HG03280 (cell line): ENCODE data around the gene CCDC154.

Experiments used
- ATAC-seq: cut with Tn5 transposase; IDR thresholded peaks from one replicate; pipeline ENCODE4 v1.9.1; 2021; ENCODE audit warnings: mild to moderate bottlenecking, moderate library complexity; ENCODE audit not compliant: unreplicated experiment

CCDC154 gene

DNA sequence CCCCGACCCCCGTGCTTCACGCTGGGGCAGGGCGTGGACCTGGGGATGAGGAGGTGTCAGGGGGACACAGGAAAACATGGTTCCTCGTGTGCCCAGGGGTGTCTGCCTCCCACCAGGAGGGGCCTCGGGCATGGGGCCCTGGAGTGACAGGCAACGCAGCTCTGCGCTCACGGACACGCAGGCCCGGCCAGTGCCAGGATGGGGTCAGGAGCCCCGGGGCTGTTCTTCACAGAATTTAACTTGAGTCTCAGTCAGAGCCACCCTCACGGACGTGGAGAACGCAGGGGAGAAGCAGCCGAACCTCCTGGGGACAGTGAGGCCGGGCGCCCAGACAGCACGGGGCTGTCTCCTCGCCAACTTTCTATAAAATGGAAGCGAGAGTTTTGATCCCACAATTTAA is 46.6 kb downstream of the CCDC154 start:
- ATAC-seq = no peak

DNA sequence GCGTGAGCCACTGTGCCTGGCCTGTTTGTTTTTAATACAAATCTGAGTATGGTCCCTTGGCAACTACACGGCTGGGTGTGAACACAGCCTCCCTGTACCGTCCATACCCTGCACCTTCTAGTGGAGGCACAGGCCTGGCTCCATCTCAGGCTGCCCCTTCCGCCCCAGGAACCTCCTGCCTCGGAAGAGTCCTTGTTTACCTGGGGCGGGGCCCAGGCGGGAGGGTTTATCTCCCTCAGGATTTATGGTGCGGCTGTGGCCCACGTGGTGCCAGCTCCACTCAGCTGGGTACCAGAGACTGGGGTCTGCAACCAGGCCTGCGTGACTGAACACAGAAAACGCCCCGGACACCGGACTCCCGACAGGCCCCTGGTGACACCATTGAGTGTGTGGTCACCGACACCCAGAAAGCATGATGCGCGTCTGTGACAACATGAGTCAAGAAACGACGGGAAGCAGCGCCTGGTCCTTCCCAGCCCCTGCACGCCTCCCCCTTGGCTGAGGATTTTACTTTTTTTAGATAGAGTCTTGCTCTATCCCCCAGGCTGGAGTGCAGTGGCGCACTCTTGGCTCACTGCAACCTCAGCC is 48.8 kb downstream of the CCDC154 start:
- ATAC-seq = no peak

DNA sequence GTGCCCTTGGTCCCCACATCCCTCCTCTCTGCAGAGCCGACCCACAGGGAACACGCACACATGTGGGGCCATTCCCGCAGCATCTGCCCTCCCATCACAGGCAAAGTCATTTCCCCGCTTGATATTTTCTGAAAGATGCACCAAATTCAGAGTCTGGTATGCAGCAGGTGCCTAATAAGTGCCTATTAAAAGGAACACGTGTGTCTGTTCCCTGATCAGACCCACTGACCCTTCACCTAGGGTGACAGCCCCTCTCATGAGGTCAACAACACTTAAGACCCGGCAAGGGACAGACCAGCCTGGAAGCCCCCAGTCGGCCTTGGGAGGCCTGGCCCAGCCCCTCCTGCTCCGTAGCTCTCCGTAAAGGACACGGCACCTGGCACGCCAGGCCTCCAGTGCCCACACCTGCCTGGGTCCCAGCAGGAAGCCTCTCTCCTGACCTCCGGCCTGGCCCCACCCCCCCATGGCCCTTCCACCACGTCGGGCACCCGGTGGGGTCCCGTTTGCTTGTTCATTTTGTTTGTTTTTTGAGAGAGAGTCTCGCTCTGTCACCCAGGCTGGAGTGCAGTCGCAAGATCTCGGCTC is 49.9 kb downstream of the CCDC154 start:
- no peak for ATAC-seq

DNA sequence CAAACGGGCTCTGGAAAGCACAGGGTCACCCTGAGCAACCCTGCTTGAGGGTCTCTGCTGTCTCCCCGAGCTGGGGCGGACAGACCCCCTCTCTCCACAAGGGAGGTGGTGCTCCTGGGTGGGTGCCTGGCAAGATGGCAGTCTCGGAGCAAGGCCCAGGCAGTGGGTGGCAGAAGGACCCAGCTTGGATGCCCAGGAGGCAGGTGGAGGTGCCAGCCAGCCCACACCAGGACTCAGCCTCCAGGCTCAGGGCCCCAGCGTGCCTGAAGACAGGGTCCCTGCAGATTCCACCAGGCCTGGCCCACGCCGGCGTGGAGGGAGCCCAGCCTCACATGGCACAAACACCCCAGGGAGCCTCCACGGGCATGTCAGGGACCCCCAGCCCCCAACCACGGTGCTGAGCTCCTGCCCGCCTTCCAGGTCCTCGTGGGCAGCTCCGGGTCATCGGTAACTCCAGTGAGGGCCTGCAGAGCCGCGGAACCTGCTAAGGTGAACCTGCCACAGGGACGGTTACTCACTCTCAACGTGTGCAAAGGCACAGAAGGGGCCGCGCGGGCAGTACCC is 50.7 kb downstream of the CCDC154 start:
- ATAC-seq = no peak

DNA sequence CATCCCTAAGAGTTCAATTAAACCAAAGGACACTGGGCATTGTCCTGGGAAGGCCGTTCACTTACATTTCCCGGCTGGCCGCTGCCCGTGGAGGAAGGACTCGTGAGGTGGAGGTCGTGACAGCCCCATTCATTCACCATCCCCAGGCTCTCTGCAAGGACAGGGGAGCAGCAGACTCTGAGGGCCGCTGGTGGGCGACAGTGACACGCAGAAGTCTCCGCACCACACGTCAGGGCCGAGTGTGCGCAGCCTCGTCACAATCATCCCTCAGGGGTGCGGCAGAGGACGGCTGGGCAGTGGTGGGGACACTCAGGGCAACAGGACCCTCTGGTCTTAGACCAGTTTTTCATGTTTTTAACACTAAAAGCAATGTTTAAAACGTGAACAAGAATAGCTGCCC is 51.5 kb downstream of the CCDC154 start:
- ATAC-seq = no peak

DNA sequence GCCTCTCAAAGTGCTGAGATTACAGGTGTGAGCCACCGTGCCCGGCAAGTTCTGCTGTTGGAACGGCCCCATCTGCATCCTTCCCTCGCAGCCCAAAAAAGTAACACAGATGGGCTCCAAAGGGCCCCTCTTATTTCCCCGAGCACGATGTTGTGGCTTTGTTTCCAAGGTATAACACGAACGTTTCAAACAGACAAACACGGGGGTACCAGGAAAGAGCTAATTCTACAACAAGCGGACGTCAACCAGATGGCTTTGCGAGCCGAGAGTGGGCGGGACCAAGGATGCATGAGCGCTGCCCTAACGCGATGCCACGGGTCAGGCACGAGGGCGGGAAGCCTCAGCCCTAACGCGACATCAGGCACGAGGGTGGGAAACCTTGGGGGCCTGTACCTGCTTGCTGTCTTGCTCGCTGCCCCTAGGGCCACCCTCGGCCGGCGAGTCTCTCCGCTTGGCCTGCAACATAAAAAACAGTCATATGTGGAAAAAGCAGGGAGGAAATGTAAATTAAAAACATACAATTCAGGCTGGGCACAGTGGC is 54.0 kb downstream of the CCDC154 start:
- ATAC-seq = no peak

DNA sequence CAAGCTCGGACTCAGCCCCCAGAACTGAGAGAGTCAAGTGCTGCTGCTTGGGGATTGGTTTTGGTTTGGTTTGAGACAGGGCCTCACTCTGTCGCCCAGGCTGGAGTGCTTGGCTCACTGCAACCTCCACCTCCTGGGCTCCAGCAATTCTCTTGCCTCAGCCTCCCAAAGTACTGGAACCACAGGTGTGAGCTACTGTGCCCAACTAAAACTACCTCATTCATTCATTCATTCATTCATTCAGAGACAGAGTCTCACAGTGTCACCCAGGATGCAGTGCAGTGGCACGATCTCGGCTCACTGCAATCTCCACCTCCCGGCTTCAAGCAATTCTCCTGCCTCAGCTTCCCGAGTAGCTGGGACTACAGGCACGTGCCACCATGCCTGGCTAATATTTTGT is 54.6 kb downstream of the CCDC154 start:
- ATAC-seq = no peak

DNA sequence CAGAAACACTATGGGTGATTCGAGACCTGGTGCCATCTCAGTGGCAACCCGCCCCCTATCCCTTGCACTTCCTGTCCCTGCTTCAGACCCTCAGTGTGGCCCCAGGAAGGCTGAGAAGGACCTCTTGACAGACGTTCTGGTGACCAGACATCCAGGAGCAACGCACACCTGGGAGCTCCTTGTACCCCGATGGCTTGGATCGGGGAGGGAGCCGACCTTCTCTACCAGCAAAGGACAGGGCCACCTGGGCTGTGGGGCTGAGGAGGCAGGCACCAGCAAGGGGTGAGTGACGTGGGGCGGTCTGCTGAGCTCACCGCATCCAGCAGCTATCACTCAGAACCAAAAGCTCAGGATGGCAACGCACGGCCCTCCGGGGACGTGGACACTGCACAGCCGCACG is 57.0 kb downstream of the CCDC154 start:
- ATAC-seq = no peak

DNA sequence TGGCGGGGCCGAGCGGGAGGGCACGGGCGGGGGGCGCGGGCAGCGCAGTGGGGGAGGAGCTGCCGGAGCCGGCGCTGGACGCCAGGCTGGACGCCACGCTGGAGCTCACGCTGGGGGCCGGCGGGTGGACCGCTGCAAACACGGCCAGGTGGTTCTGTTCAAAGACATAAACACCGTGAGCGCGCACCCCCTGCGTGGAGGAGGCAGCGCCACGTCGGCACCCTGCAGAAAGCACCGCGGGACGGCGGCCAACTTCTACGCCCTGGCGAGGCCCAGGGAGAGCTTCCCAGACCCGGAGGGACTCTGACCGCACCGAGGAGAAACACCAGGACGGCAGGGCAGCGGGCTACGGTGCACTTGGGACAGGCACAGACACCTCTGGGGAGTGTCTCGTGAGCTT is 59.1 kb downstream of the CCDC154 start:
- ATAC-seq = no peak
